ENCODE measurements around the gene TRAPPC3. TPM values are rescaled to one million over a fixed set of nuclear protein-coding genes. Genes with fewer than 3 reads are reported as not detected.
A peak's percentile ranks its signal among the peaks of the same experiment; 100 is the strongest.
"Not testable (repeated sequence)": the region's sequence is repeated elsewhere in the genome, so short reads cannot be mapped to it uniquely, and the experiment has no call there.

The TRAPPC3 gene
- total RNA-seq, 4 donors from 2014 or later = 54.6 to 165 (median 105) TPM

DNA sequence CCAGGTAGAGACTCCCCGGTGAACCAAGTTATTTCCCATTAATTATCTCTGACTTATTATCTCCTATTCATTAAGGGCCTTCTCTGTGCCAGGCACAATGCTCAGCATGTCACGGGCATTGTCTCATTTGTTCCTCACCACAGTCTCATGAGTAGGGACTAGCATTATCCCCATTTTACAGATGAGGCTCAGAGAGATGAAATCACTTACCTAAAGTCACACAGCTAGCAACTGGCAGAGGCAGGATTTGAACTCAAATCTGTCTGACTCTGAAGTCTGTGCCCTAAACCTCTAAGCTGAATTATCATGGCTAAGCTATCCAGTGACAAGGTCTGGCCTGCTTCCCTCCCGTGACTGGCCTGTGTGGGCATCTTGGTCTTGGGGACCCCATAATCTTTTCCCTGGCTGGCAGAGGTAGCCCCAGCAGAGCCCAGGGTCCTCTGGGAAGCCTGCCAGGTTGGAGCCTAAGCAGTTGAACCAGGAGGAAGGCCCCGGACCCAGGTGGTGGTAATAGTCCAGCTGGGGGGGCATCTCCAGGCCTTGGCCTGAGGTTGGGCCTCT, 11.2 kb upstream of the TRAPPC3 start:
- Histone ChIP-seq H3K27me3 (no peaks in the 10 kb centered on the region), H3K4me3 (peak overlapping the region in 3 of 4 donors; percentile 10 to 43 (median 10)), H3K4me1 (peaks cover 30 to 66% (median 51%) of the 10 kb centered on the region in 4 donors), H3K9me3 (no peaks in the 10 kb centered on the region), H3K27ac (peak overlapping the region; percentile 87 to 100 (median 98)), H3K36me3 (no peaks in the 10 kb centered on the region)
- DNase-seq = no peak
- in situ Hi-C loops (cut with MboI; ENCODE audit: low pct_ligation_motif_present in 1 of 4, low pct_unique_long_range_greater_than_20kb in 1 of 4, low sequenced_read_pairs in 3 of 4) = no loop called here
- intact Hi-C loops (cut with DNase I; ENCODE audit: low total_unique reads) = no loop called here
- 54% methylated on average over 4 of the region's 4 CpGs; no CpG with 5 or more reads in 1 of the 2 donors for whole genome bisulfite sequencing, 2 donors (ENCODE audit: low coverage in 1 of 2)
- TF ChIP-seq POLR2AphosphoS5 (IDR thresholded peaks at IDR 0.05) (no peak), EP300 (IDR thresholded peaks at IDR 0.05; ENCODE audit: low read depth) (no peak), POLR2A (IDR thresholded peaks at IDR 0.05) (no peak)
- TF ChIP-seq, protein P1, sequence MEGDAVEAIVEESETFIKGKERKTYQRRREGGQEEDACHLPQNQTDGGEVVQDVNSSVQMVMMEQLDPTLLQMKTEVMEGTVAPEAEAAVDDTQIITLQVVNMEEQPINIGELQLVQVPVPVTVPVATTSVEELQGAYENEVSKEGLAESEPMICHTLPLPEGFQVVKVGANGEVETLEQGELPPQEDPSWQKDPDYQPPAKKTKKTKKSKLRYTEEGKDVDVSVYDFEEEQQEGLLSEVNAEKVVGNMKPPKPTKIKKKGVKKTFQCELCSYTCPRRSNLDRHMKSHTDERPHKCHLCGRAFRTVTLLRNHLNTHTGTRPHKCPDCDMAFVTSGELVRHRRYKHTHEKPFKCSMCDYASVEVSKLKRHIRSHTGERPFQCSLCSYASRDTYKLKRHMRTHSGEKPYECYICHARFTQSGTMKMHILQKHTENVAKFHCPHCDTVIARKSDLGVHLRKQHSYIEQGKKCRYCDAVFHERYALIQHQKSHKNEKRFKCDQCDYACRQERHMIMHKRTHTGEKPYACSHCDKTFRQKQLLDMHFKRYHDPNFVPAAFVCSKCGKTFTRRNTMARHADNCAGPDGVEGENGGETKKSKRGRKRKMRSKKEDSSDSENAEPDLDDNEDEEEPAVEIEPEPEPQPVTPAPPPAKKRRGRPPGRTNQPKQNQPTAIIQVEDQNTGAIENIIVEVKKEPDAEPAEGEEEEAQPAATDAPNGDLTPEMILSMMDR (IDR thresholded peaks at IDR 0.05) = no peak

DNA sequence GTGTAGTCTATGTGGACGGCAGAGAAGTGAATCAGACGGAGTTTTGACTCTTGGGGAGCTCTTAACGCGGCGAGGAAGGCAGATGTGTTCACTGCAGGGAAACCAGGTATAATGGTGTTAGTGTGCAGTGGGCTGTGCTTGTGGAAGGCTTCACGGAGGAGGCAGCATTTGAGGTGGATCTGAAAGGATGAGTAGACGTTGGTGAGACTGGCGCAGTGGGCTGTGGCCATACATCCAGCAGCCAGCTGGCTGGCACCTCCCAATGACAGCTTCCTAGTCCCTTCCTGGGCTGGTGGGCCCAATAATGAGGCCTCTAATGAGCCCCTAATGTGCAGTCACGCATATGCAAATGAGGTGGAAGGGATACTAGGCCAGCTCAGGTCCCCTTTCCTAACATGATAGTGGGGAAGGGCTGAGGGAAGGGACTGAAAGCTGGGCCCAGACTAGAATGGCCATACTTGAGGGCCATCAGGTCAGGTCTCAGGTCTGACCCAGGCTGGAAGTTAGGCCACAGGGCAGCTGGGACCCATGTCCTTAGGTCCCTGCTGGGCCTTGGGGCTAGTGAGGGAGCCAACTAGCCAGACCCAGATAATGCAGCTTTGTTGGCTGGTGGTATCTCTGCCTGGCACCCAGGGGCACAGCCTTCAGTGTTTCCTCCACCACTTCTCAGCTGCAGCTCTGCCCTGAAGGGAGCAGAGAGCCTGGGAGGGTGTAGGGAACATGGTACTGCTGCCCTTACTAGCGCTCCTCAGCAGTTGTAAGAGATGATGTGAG, 10.5 kb upstream of the TRAPPC3 start:
- no peak for DNase-seq
- intact Hi-C loops (cut with DNase I; ENCODE audit: low total_unique reads) (loop anchor here (10.0 kb wide), 1 partner anchor 225 kb away; the partner anchor contains the start of gene STK40), in situ Hi-C loops (cut with MboI; ENCODE audit: low pct_ligation_motif_present in 1 of 4, low pct_unique_long_range_greater_than_20kb in 1 of 4, low sequenced_read_pairs in 3 of 4) (no loop called here)
- no peak overlapping the region for H3K4me3 ChIP-seq
- peak overlapping the region; percentile 87 to 100 (median 98) for H3K27ac ChIP-seq
- WGBS, 2 donors (ENCODE audit: low coverage in 1 of 2) = 83 to 84% methylated on average over 6 to 10 of the region's 10 CpGs
- no peaks in the 10 kb centered on the region for H3K36me3 ChIP-seq
- peaks cover 35 to 72% (median 56%) of the 10 kb centered on the region in 4 donors for H3K4me1 ChIP-seq
- H3K9me3 ChIP-seq = no peaks in the 10 kb centered on the region
- TF ChIP-seq, protein P1 (IDR thresholded peaks at IDR 0.05) = no peak
- TF ChIP-seq POLR2A (IDR thresholded peaks at IDR 0.05) = no peak
- TF ChIP-seq EP300 (IDR thresholded peaks at IDR 0.05; ENCODE audit: low read depth) = no peak
- TF ChIP-seq POLR2AphosphoS5 (IDR thresholded peaks at IDR 0.05) = no peak
- no peaks in the 10 kb centered on the region for H3K27me3 ChIP-seq

DNA sequence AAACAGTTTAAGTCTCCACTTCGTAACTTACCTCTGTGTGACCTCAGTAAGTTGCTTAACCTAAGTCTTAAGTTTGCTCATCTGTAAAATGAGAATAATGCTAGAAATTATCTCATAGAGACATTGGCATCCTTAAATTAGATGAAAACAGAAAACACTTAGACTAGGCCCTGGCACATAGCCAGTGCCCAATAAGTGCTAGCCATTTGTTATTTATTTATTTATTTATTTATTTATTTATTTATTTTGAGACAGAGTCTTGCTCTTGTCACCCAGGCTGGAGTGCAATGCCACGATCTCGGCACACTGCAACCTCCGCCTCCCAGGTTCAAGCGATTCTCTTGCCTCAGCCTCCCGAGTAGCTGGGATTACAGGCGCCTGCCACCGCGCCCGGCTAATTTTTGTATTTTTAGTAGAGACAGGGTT, 9.6 kb upstream of the TRAPPC3 start:
- H3K36me3 ChIP-seq; H3K9me3 ChIP-seq; H3K27me3 ChIP-seq; in situ Hi-C loops (cut with MboI; ENCODE audit: low pct_ligation_motif_present in 1 of 4, low pct_unique_long_range_greater_than_20kb in 1 of 4, low sequenced_read_pairs in 3 of 4); DNase-seq: not testable (repeated sequence)
- Histone ChIP-seq H3K27ac (peak overlapping the region; percentile 87 to 100 (median 98)), H3K4me1 (peaks cover 39 to 70% (median 59%) of the 10 kb centered on the region in 4 donors), H3K4me3 (peak overlapping the region in 2 of 4 donors; percentile 88 to 100)
- intact Hi-C loops (cut with DNase I; ENCODE audit: low total_unique reads) = loop anchor here (10.0 kb wide), 1 partner anchor 226 kb away; the partner anchor contains the start of gene STK40
- 78 to 90% methylated on average over 10 of the region's 10 CpGs for WGBS, 2 donors (ENCODE audit: low coverage in 1 of 2)

DNA sequence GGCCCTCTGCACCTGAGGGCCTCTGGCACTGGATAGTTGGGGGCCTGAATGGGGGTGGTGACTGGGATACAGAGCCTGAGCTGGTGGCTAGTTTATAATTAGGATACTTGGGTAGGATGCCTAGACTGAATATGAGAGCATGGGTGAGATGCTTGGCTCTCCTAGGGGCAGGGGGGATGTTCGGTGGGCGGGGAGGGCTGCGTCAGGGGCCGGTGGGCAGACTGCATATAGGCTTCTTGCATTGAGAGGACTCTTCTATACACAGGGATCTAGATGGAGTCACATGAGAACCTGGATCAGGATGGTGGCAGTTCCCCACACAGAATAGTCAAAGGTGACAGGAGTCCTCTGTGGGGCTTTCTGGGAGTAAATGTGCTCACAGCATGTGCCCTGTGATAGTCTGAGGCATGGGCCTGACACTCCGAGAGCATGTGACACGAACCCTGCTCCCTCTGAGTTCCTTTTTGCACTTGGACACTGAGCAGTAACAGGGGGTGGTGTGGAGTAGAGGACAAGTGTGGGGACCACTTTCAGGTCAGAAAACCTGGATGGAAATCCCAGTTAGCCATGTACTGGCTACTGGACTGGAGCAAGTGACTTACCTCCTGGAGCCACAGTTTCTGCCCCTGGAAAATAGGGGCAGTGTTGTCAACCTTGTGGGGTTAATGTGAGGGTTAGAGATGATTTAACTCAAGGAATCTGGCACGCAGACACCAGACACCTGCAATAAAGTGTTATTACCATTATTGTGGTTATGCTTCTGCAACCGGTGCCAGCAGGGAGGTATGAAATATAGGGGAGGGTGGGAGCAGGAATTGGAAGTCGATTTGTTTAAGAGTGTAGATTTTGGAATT, 8.9 kb upstream of the TRAPPC3 start:
- H3K27me3 ChIP-seq = no peaks in the 10 kb centered on the region
- TF ChIP-seq POLR2A (IDR thresholded peaks at IDR 0.05) (no peak), EP300 (IDR thresholded peaks at IDR 0.05; ENCODE audit: low read depth) (no peak), POLR2AphosphoS5 (IDR thresholded peaks at IDR 0.05) (no peak)
- TF ChIP-seq, protein P1 (IDR thresholded peaks at IDR 0.05) = no peak
- peak overlapping the region; percentile 98 to 100 (median 98) for H3K27ac ChIP-seq
- in situ Hi-C loops (cut with MboI; ENCODE audit: low pct_ligation_motif_present in 1 of 4, low pct_unique_long_range_greater_than_20kb in 1 of 4, low sequenced_read_pairs in 3 of 4) (no loop called here), intact Hi-C loops (cut with DNase I; ENCODE audit: low total_unique reads) (loop anchor here (10.0 kb wide), 1 partner anchor 227 kb away; the partner anchor contains the start of gene STK40)
- 22 to 38% methylated on average over 3 to 9 of the region's 9 CpGs for WGBS, 2 donors (ENCODE audit: low coverage in 1 of 2)
- peaks cover 39 to 69% (median 59%) of the 10 kb centered on the region in 4 donors for H3K4me1 ChIP-seq
- no peaks in the 10 kb centered on the region for H3K9me3 ChIP-seq
- DNase-seq = no peak
- H3K4me3 ChIP-seq = peak overlapping the region; percentile 5 to 100 (median 86)
- H3K36me3 ChIP-seq = no peaks in the 10 kb centered on the region

Measured in transverse colon (tissue), 4 donors.